Omental fat pad (tissue), 4 donors: Measurements from ENCODE around the gene BLMH. TPM values are rescaled to one million over a fixed set of nuclear protein-coding genes. Genes with fewer than 3 reads are reported as not detected.

Source experiments
- ATAC-seq: fragments of 150-250 bp; one replicate; pipeline ENCODE4 v1.9.1; 2016; ENCODE audit warnings: mild to moderate bottlenecking, moderate library complexity; ENCODE audit not compliant: low FRiP score
- DNase-seq: peaks from one replicate; pipeline ENCODE4 v3.0.0-alpha.2; 2019; ENCODE audit warnings: low spot score
- CTCF ChIP-seq, 3 donors: fragments of 450-650 bp; IDR thresholded peaks; one replicate each; pipeline ENCODE4 v1.5.1; 2016 to 2017; ENCODE audit warnings: antibody characterized with exemption in 3 of 3, mild to moderate bottlenecking in 3 of 3, moderate library complexity in 2 of 3
- total RNA-seq, 4 donors: library from RNA; depleted of rRNA; stranded (reverse); fragments of >200 nt; gene quantifications; one replicate each; pipeline ENCODE4 v1.1.0, GENCODE V29; 2016

BLMH gene
- total RNA-seq, 4 donors from 2014 or later: 19.1 to 33.9 (median 28.3) TPM

GRCh38 chr17:30275911-30276310 lies 15.8 kb downstream of the BLMH start:
- DNase-seq (no peak), ATAC-seq (no peak)
- no peak for TF ChIP-seq CTCF (IDR thresholded peaks at IDR 0.05)

- ATAC-seq (no peak), DNase-seq (no peak)
- no peak for TF ChIP-seq CTCF (IDR thresholded peaks at IDR 0.05)
These were observed 16.9 kb downstream of the BLMH start for GRCh38 chr17:30274887-30275286.

- no peak for TF ChIP-seq CTCF (IDR thresholded peaks at IDR 0.05)
- ATAC-seq (no peak), DNase-seq (no peak)
These were observed 18.4 kb downstream of the BLMH start for GRCh38 chr17:30273373-30273772.

GRCh38 chr17:30271102-30271501 lies 20.6 kb downstream of the BLMH start:
- ATAC-seq: no peak
- no peak for TF ChIP-seq CTCF (IDR thresholded peaks at IDR 0.05)
- DNase-seq: no peak

- ATAC-seq (no peak), DNase-seq (no peak)
- TF ChIP-seq CTCF (IDR thresholded peaks at IDR 0.05): no peak
These were observed 24.1 kb downstream of the BLMH start for GRCh38 chr17:30267625-30268024.

- DNase-seq (no peak), ATAC-seq (peak; percentile 74)
- TF ChIP-seq CTCF (IDR thresholded peaks at IDR 0.05): no peak
These were observed 28.0 kb downstream of the BLMH start for GRCh38 chr17:30263552-30264333.
